Right lobe of liver (tissue), 4 donors: Measurements from ENCODE around the gene BAHCC1.

ENCODE experiments used
- CTCF ChIP-seq, 4 donors: fragments of 200-600 bp in 3 of 4; fragments of 450-650 bp in 1 of 4; IDR thresholded peaks; one replicate each; pipeline versions ENCODE4 v1.5.1 to v1.8.0; 2016 to 2022; ENCODE audit warnings: antibody characterized with exemption in 4 of 4, mild to moderate bottlenecking in 2 of 4
- POLR2A ChIP-seq: fragments of 450-650 bp; IDR thresholded peaks from one replicate; pipeline ENCODE4 v1.6.1; 2017; ENCODE audit warnings: antibody characterized with exemption, mild to moderate bottlenecking
- donor health status: DM: no; HTN: no; CAD: no.
- donor health status: DM: no; HTN: no; CAD: no.
- donor health status: DM: no; HTN: yes; CAD: no.

- no peak for TF ChIP-seq CTCF (IDR thresholded peaks at IDR 0.05)
- no peak for TF ChIP-seq POLR2A
Observed at GRCh38 chr17:81366648-81367047, 28.6 kb upstream of the BAHCC1 start.
